OCI-LY3 (cell line): ENCODE results near the gene TMEM247.

Experiments
- H2AFZ ChIP-seq: fragments of 200-600, 300-600 bp; shearing (Covaris generic); 2 replicates; pipeline ENCODE4 v1.6.0; 2014; ENCODE audit warnings: antibody characterized with exemption, low read depth, low read length
- H3K27ac ChIP-seq: fragments of 200-600, 300-600 bp; sonication (generic); 2 replicates; pipeline ENCODE4 v1.5.1; 2014; ENCODE audit warnings: mild to moderate bottlenecking, low read length, moderate library complexity, mixed read lengths
- H3K27me3 ChIP-seq: fragments of 200-600, 300-600 bp; sonication (generic); 2 replicates; pipeline ENCODE4 v1.6.1; 2014; ENCODE audit warnings: low read depth, low read length, mixed read lengths
- H3K36me3 ChIP-seq: fragments of 200-600, 300-600 bp; sonication (generic); replicated peaks from 2 replicates; pipeline ENCODE3; 2014; ENCODE audit warnings: low read depth, low read length, mixed read lengths
- H3K4me1 ChIP-seq: fragments of 300-600, 200-600 bp; sonication (generic); 2 replicates; pipeline ENCODE4 v1.6.1; 2014; ENCODE audit warnings: low read length, mixed read lengths
- H3K4me2 ChIP-seq: fragments of 200-600, 300-600 bp; sonication (generic); 2 replicates; pipeline ENCODE4 v1.6.1; 2014; ENCODE audit warnings: low read length, mixed read lengths
- H3K4me3 ChIP-seq: fragments of 300-600, 200-600 bp; sonication (generic); 2 replicates; pipeline ENCODE4 v1.5.1; 2014; ENCODE audit warnings: antibody characterized with exemption, mild to moderate bottlenecking, low read length, moderate library complexity
- H3K79me2 ChIP-seq: fragments of 300-600, 200-600 bp; shearing (Covaris generic); 2 replicates; pipeline ENCODE4 v1.6.1; 2014; ENCODE audit warnings: mild to moderate bottlenecking, low read length, mixed read lengths
- H3K9ac ChIP-seq: fragments of 300-600, 200-600 bp; shearing (Covaris generic); 2 replicates; pipeline ENCODE4 v1.6.0; 2014; ENCODE audit warnings: mild to moderate bottlenecking, low read length, moderate library complexity
- H3K9me3 ChIP-seq: fragments of 200-600, 300-600 bp; shearing (Covaris generic); 2 replicates; pipeline ENCODE4 v1.6.1; 2014; ENCODE audit warnings: low read length, mixed read lengths; ENCODE audit not compliant: insufficient read depth
- H4K20me1 ChIP-seq: fragments of 200-600, 300-600 bp; sonication (generic); 2 replicates; pipeline ENCODE4 v1.6.1; 2016; ENCODE audit warnings: low read length, mixed read lengths; ENCODE audit not compliant: insufficient read depth
- EZH2phosphoT487 ChIP-seq: fragments of 200-600 bp; shearing (Covaris generic); IDR thresholded peaks from 2 replicates; pipeline ENCODE4 v1.6.1; 2018; ENCODE audit warnings: antibody characterized with exemption, mixed run types, low read depth
- TF ChIP-seq, protein P1 (sequence below): fragments of 200-600, 300-600 bp; sonication (generic); IDR thresholded peaks from 2 replicates; pipeline ENCODE4 v1.5.1; 2014; ENCODE audit warnings: antibody characterized with exemption, low read length, low read depth

The TMEM247 gene

DNA sequence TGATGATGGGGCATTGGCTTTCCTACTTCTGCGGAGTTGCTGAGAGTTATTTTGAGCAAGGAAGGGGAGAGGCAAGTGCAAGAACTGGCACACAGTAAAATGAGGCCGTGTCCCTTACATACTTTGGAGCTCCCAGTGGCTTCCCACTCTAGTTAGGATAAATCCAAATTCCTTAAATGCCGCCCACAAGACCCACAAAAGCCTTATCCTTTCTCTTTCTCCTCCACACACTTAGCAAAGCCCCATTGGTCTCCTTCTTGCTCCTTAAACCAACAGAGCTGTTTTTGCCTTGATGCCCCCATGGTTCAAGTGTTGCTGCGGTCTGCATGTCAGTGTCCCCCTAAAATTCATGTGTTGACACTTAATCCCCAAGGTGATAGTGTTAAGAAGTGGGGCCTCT is 24.3 kb downstream of the TMEM247 start:
- TF ChIP-seq EZH2phosphoT487: no peak
- TF ChIP-seq, protein P1, sequence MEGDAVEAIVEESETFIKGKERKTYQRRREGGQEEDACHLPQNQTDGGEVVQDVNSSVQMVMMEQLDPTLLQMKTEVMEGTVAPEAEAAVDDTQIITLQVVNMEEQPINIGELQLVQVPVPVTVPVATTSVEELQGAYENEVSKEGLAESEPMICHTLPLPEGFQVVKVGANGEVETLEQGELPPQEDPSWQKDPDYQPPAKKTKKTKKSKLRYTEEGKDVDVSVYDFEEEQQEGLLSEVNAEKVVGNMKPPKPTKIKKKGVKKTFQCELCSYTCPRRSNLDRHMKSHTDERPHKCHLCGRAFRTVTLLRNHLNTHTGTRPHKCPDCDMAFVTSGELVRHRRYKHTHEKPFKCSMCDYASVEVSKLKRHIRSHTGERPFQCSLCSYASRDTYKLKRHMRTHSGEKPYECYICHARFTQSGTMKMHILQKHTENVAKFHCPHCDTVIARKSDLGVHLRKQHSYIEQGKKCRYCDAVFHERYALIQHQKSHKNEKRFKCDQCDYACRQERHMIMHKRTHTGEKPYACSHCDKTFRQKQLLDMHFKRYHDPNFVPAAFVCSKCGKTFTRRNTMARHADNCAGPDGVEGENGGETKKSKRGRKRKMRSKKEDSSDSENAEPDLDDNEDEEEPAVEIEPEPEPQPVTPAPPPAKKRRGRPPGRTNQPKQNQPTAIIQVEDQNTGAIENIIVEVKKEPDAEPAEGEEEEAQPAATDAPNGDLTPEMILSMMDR: no peak
- Histone ChIP-seq H3K4me3 (no peak overlapping the region), H3K36me3 (no peaks in the 10 kb centered on the region), H3K4me2 (no peak overlapping the region), H3K9me3 (no peaks in the 10 kb centered on the region), H3K4me1 (peaks cover 10% of the 10 kb centered on the region), H4K20me1 (no peaks in the 10 kb centered on the region), H3K79me2 (no peaks in the 10 kb centered on the region), H3K9ac (no peak overlapping the region), H2AFZ (no peak overlapping the region), H3K27me3 (no peaks in the 10 kb centered on the region; the same call in 1 of the 2 replicates), H3K27ac (no peak overlapping the region)

DNA sequence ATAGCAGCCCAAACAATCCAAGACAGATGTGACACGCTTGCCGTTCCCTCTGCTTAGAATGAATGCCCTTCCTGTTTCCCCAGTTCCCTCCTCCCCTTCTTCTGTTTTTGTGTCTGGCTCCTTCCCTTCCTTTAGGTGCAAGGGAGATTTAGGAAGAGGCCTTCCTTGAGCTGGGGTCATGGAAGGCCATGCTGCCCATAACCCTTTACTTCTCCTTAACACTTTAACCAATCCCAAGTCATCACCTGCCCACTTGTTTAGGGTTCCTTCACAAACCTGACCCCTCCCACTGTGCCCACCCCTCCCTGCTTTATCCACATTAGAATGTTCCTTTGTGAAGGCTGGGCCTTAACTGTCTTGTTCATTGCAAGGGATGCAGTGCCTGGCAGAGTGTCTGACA is 24.9 kb downstream of the TMEM247 start:
- H3K79me2 ChIP-seq: no peaks in the 10 kb centered on the region
- H2AFZ ChIP-seq: no peak overlapping the region
- H3K4me2 ChIP-seq: no peak overlapping the region
- H3K4me1 ChIP-seq: peaks cover 4% of the 10 kb centered on the region; the same call in 1 of the 2 replicates
- H3K36me3 ChIP-seq: no peaks in the 10 kb centered on the region
- no peak overlapping the region for H3K27ac ChIP-seq
- TF ChIP-seq, protein P1: no peak
- no peak overlapping the region for H3K9ac ChIP-seq
- H3K4me3 ChIP-seq: no peak overlapping the region
- H4K20me1 ChIP-seq: no peaks in the 10 kb centered on the region
- H3K27me3 ChIP-seq: no peaks in the 10 kb centered on the region
- H3K9me3 ChIP-seq: no peaks in the 10 kb centered on the region

DNA sequence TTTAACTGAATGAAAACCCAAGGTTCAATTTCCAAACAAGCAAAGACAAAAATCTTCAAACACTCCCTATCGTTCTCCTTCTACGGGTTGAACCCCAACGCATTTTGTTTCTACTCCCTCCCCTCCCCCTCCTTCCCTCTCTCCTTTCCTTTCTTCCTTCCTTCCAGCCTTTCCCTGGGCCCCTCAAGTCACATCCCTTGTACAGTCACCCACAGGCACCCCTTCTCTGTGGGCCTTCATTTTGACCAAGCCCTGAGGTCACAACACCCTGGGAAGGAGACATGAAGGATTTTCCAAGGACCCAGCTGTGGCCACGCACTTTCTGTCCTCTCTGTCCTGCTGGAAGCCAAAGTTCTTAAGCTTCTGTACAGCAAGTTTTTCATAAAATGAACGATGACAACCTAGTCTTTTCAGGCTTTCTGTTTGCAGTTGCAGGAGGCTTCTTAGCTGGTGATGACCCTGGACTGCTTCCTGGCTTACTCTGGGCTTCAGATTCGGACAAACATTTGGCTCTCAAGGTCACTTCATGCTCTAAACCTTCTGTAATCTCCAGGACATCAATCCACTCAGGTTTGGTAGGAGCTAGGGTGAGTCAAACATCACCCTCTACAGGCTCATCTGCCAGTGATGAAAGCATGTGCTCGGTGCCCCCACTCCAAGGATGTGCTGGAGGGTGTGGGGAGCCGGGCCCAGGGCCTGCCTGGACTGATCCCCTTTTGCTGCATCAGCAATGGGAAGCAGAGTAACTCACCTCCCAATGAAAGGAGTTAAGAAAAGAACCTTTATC is 25.5 kb downstream of the TMEM247 start:
- Histone ChIP-seq H3K27ac (no peak overlapping the region), H2AFZ (no peak overlapping the region), H3K36me3 (no peaks in the 10 kb centered on the region)

DNA sequence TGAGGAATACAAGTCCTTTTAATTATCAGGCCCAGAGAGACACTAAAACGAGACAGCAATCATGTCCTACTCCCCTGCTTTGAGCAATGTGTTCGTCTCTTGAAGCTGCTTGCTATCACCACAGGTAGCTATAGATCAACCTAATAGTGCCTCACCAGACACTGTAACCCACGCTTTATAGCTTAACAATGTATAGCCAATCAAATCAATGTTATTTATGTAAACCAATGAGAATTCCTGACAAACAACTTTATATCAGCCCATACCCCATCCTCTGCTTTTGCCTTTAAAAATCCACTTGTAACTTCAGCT is 26.1 kb downstream of the TMEM247 start:
- no peaks in the 10 kb centered on the region for H4K20me1 ChIP-seq
- H3K4me2 ChIP-seq: no peak overlapping the region
- no peak overlapping the region for H3K4me3 ChIP-seq
- H3K9ac ChIP-seq: no peak overlapping the region
- H3K27me3 ChIP-seq: no peaks in the 10 kb centered on the region
- no peak overlapping the region for H2AFZ ChIP-seq
- no peak for TF ChIP-seq EZH2phosphoT487
- TF ChIP-seq, protein P1: no peak
- no peak overlapping the region for H3K27ac ChIP-seq
- no peaks in the 10 kb centered on the region for H3K9me3 ChIP-seq
- no peaks in the 10 kb centered on the region for H3K36me3 ChIP-seq
- peaks cover 7% of the 10 kb centered on the region; the same call in 1 of the 2 replicates for H3K4me1 ChIP-seq
- H3K79me2 ChIP-seq: no peaks in the 10 kb centered on the region

More for the DNA sequence above, 25.5 kb downstream of the TMEM247 start:
- Histone ChIP-seq H4K20me1 (no peaks in the 10 kb centered on the region), H3K4me1 (peaks cover 7% of the 10 kb centered on the region; the same call in 1 of the 2 replicates), H3K27me3 (no peaks in the 10 kb centered on the region), H3K9ac (no peak overlapping the region), H3K79me2 (no peaks in the 10 kb centered on the region), H3K4me2 (no peak overlapping the region), H3K9me3 (no peaks in the 10 kb centered on the region), H3K4me3 (no peak overlapping the region)
- TF ChIP-seq, protein P1: no peak
- no peak for TF ChIP-seq EZH2phosphoT487
